Measurements from ENCODE around the gene NCF2.

- TF ChIP-seq, protein P1, sequence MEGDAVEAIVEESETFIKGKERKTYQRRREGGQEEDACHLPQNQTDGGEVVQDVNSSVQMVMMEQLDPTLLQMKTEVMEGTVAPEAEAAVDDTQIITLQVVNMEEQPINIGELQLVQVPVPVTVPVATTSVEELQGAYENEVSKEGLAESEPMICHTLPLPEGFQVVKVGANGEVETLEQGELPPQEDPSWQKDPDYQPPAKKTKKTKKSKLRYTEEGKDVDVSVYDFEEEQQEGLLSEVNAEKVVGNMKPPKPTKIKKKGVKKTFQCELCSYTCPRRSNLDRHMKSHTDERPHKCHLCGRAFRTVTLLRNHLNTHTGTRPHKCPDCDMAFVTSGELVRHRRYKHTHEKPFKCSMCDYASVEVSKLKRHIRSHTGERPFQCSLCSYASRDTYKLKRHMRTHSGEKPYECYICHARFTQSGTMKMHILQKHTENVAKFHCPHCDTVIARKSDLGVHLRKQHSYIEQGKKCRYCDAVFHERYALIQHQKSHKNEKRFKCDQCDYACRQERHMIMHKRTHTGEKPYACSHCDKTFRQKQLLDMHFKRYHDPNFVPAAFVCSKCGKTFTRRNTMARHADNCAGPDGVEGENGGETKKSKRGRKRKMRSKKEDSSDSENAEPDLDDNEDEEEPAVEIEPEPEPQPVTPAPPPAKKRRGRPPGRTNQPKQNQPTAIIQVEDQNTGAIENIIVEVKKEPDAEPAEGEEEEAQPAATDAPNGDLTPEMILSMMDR (conservative IDR thresholded peaks at IDR 0.05; ENCODE audit: low read depth, low read length) = no peak
- TF ChIP-seq EZH2 (IDR thresholded peaks at IDR 0.05; ENCODE audit: borderline replicate concordance, low read depth, low read length, poor library complexity, severe bottlenecking) = no peak
These were observed 37.4 kb downstream of the NCF2 start for GRCh38 chr1:183552891-183553290.

Measured in A673 (cell line).